ENCODE results near the gene KY.
"Not testable (repeated sequence)": the region's sequence is repeated elsewhere in the genome, so short reads cannot be mapped to it uniquely, and the experiment has no call there.

Gene KY

GRCh38 chr3:134597390-134597970 lies 53.3 kb downstream of the KY start:
- peaks cover 8% of the 10 kb centered on the region for H3K4me1 Mint-ChIP-seq (ENCODE audit: low read depth)
- no peaks in the 10 kb centered on the region for H3K36me3 Mint-ChIP-seq
- H3K27me3 Mint-ChIP-seq: no peaks in the 10 kb centered on the region
- H3K27ac Mint-ChIP-seq: no peak overlapping the region
- no peaks in the 10 kb centered on the region for H3K9me3 Mint-ChIP-seq (ENCODE audit: low read depth)
- no peak overlapping the region for H3K4me3 Mint-ChIP-seq

- H3K27me3 Mint-ChIP-seq; H3K4me1 Mint-ChIP-seq (ENCODE audit: low read depth); H3K4me3 Mint-ChIP-seq; H3K27ac Mint-ChIP-seq; H3K9me3 Mint-ChIP-seq (ENCODE audit: low read depth); H3K36me3 Mint-ChIP-seq: not testable (repeated sequence)
Observed at GRCh38 chr3:134594986-134595385, 55.8 kb downstream of the KY start.

GRCh38 chr3:134594331-134594741 lies 56.5 kb downstream of the KY start:
- Mint-ChIP-seq H3K36me3 (no peaks in the 10 kb centered on the region), H3K4me1 (ENCODE audit: low read depth) (no peaks in the 10 kb centered on the region), H3K4me3 (no peak overlapping the region), H3K9me3 (ENCODE audit: low read depth) (no peaks in the 10 kb centered on the region), H3K27ac (no peak overlapping the region), H3K27me3 (no peaks in the 10 kb centered on the region)

GRCh38 chr3:134592806-134593205 lies 58.0 kb downstream of the KY start:
- Mint-ChIP-seq H3K9me3 (ENCODE audit: low read depth) (no peaks in the 10 kb centered on the region), H3K27ac (no peak overlapping the region), H3K4me3 (no peak overlapping the region), H3K27me3 (no peaks in the 10 kb centered on the region), H3K4me1 (ENCODE audit: low read depth) (no peaks in the 10 kb centered on the region), H3K36me3 (no peaks in the 10 kb centered on the region)

- Mint-ChIP-seq H3K27me3 (no peaks in the 10 kb centered on the region), H3K36me3 (no peaks in the 10 kb centered on the region), H3K9me3 (ENCODE audit: low read depth) (no peaks in the 10 kb centered on the region), H3K4me1 (ENCODE audit: low read depth) (no peaks in the 10 kb centered on the region), H3K27ac (no peak overlapping the region), H3K4me3 (no peak overlapping the region)
Observed at GRCh38 chr3:134590766-134591165, 60.1 kb downstream of the KY start.

GRCh38 chr3:134579141-134579665 lies 71.6 kb downstream of the KY start:
- H3K4me3 Mint-ChIP-seq: no peak overlapping the region
- no peak overlapping the region for H3K27ac Mint-ChIP-seq
- peaks cover 8% of the 10 kb centered on the region for H3K36me3 Mint-ChIP-seq
- no peaks in the 10 kb centered on the region for H3K4me1 Mint-ChIP-seq (ENCODE audit: low read depth)
- no peaks in the 10 kb centered on the region for H3K27me3 Mint-ChIP-seq
- no peaks in the 10 kb centered on the region for H3K9me3 Mint-ChIP-seq (ENCODE audit: low read depth)

GRCh38 chr3:134576831-134577230 lies 74.0 kb downstream of the KY start:
- H3K27me3 Mint-ChIP-seq: no peaks in the 10 kb centered on the region
- H3K36me3 Mint-ChIP-seq: peaks cover 7% of the 10 kb centered on the region
- H3K9me3 Mint-ChIP-seq (ENCODE audit: low read depth): no peaks in the 10 kb centered on the region
- no peaks in the 10 kb centered on the region for H3K4me1 Mint-ChIP-seq (ENCODE audit: low read depth)
- no peak overlapping the region for H3K4me3 Mint-ChIP-seq
- no peak overlapping the region for H3K27ac Mint-ChIP-seq

- H3K27me3 Mint-ChIP-seq: no peaks in the 10 kb centered on the region
- H3K9me3 Mint-ChIP-seq (ENCODE audit: low read depth): no peaks in the 10 kb centered on the region
- no peak overlapping the region for H3K27ac Mint-ChIP-seq
- H3K36me3 Mint-ChIP-seq: peaks cover 7% of the 10 kb centered on the region
- no peak overlapping the region for H3K4me3 Mint-ChIP-seq
- H3K4me1 Mint-ChIP-seq (ENCODE audit: low read depth): no peaks in the 10 kb centered on the region
Observed at GRCh38 chr3:134576426-134576825, 74.4 kb downstream of the KY start.

- Mint-ChIP-seq H3K9me3 (ENCODE audit: low read depth) (peaks cover 14% of the 10 kb centered on the region), H3K36me3 (peaks cover 13% of the 10 kb centered on the region)
- not testable (repeated sequence) for H3K27ac Mint-ChIP-seq
Observed at GRCh38 chr3:134569899-134570298, 80.9 kb downstream of the KY start.

GRCh38 chr3:134568790-134569189 lies 82.0 kb downstream of the KY start:
- Mint-ChIP-seq H3K36me3 (peaks cover 16% of the 10 kb centered on the region), H3K9me3 (ENCODE audit: low read depth) (peaks cover 14% of the 10 kb centered on the region), H3K27me3 (no peaks in the 10 kb centered on the region), H3K4me1 (ENCODE audit: low read depth) (no peaks in the 10 kb centered on the region), H3K4me3 (no peak overlapping the region), H3K27ac (no peak overlapping the region)

More at GRCh38 chr3:134569899-134570298, 80.9 kb downstream of the KY start:
- H3K4me3 Mint-ChIP-seq; H3K4me1 Mint-ChIP-seq (ENCODE audit: low read depth); H3K27me3 Mint-ChIP-seq: not testable (repeated sequence)

- Mint-ChIP-seq H3K27me3 (no peaks in the 10 kb centered on the region), H3K27ac (no peak overlapping the region), H3K4me1 (ENCODE audit: low read depth) (no peaks in the 10 kb centered on the region), H3K9me3 (ENCODE audit: low read depth) (peaks cover 14% of the 10 kb centered on the region), H3K4me3 (no peak overlapping the region), H3K36me3 (peaks cover 24% of the 10 kb centered on the region)
Observed at GRCh38 chr3:134567605-134568004, 83.2 kb downstream of the KY start.

GRCh38 chr3:134564991-134565390 lies 85.8 kb downstream of the KY start:
- Mint-ChIP-seq H3K27me3 (no peaks in the 10 kb centered on the region), H3K4me3 (no peak overlapping the region), H3K9me3 (ENCODE audit: low read depth) (peaks cover 9% of the 10 kb centered on the region), H3K27ac (no peak overlapping the region), H3K36me3 (peaks cover 23% of the 10 kb centered on the region), H3K4me1 (ENCODE audit: low read depth) (no peaks in the 10 kb centered on the region)

GRCh38 chr3:134563601-134564000 lies 87.2 kb downstream of the KY start:
- no peak overlapping the region for H3K4me3 Mint-ChIP-seq

GRCh38 chr3:134562055-134562454 lies 88.8 kb downstream of the KY start:
- Mint-ChIP-seq H3K27me3 (no peaks in the 10 kb centered on the region), H3K4me3 (no peak overlapping the region), H3K4me1 (ENCODE audit: low read depth) (no peaks in the 10 kb centered on the region), H3K27ac (no peak overlapping the region), H3K9me3 (ENCODE audit: low read depth) (no peaks in the 10 kb centered on the region), H3K36me3 (peaks cover 28% of the 10 kb centered on the region)

More at GRCh38 chr3:134563601-134564000, 87.2 kb downstream of the KY start:
- peaks cover 27% of the 10 kb centered on the region for H3K36me3 Mint-ChIP-seq
- peaks cover 3% of the 10 kb centered on the region for H3K9me3 Mint-ChIP-seq (ENCODE audit: low read depth)
- H3K27me3 Mint-ChIP-seq: no peaks in the 10 kb centered on the region
- H3K4me1 Mint-ChIP-seq (ENCODE audit: low read depth): no peaks in the 10 kb centered on the region
- no peak overlapping the region for H3K27ac Mint-ChIP-seq

- Mint-ChIP-seq H3K9me3 (ENCODE audit: low read depth) (no peaks in the 10 kb centered on the region), H3K4me1 (ENCODE audit: low read depth) (no peaks in the 10 kb centered on the region), H3K27ac (no peak overlapping the region)
Observed at GRCh38 chr3:134559591-134559990, 91.2 kb downstream of the KY start.

More at GRCh38 chr3:134559591-134559990, 91.2 kb downstream of the KY start:
- Mint-ChIP-seq H3K4me3 (no peak overlapping the region), H3K27me3 (no peaks in the 10 kb centered on the region), H3K36me3 (peaks cover 24% of the 10 kb centered on the region)

Data from activated naive CD8-positive, alpha-beta T cell (primary cell).